T-helper 2 cell treated with Interferon-gamma antibody and Interleukin-4, amounts not matched to agents 5 μg/mL and 100 μg/mL, for 36 hours (primary cell): ENCODE data around the gene SPATA46.
"Not testable (repeated sequence)": the region's sequence is repeated elsewhere in the genome, so short reads cannot be mapped to it uniquely, and the experiment has no call there.

Experiments used
- DNase-seq: peaks from one replicate; pipeline ENCODE4 v3.0.0; 2021; ENCODE audit warnings: low spot score
- H3K27ac Mint-ChIP-seq: one replicate; pipeline ENCODE4 v1.8.0; 2021; ENCODE audit warnings: mild to moderate bottlenecking, mixed read lengths
- H3K27me3 Mint-ChIP-seq: one replicate; pipeline ENCODE4 v1.8.0; 2021; ENCODE audit warnings: low read depth, mixed read lengths
- H3K36me3 Mint-ChIP-seq: one replicate; pipeline ENCODE4 v1.8.0; 2021; ENCODE audit warnings: low read depth, mixed read lengths
- H3K4me1 Mint-ChIP-seq: one replicate; pipeline ENCODE4 v1.8.0; 2021; ENCODE audit warnings: low read depth, mixed read lengths
- H3K4me3 Mint-ChIP-seq: one replicate; pipeline ENCODE4 v1.8.0; 2022; ENCODE audit warnings: mild to moderate bottlenecking, moderate library complexity, mixed read lengths
- H3K9me3 Mint-ChIP-seq: one replicate; pipeline ENCODE4 v1.8.0; 2021; ENCODE audit warnings: mixed read lengths

SPATA46 gene, protein sequence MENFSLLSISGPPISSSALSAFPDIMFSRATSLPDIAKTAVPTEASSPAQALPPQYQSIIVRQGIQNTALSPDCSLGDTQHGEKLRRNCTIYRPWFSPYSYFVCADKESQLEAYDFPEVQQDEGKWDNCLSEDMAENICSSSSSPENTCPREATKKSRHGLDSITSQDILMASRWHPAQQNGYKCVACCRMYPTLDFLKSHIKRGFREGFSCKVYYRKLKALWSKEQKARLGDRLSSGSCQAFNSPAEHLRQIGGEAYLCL

DNA sequence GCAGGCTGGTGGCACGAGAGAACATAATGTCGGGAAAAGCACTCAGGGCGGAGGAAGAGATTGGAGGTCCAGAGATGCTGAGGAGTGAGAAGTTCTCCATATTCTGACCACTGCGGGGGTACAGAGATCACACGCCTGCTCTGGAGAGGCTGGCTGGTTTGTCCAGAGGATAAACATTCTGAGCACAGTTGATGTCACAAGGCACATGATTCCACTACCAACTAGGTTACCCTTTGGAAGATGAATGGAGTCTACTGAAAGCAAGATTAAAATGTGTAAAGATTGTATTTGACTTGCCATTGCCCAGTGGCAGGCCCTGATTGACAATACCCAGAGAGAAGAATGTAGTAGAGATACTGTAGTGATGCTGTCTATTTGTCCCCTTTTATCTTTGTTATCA is at the start of gene SPATA46:
Gene SPATA46 (minus strand): TSS at position 164 of the 400 bp plus-strand sequence. CDS start 64 bp downstream, at position 100.
- peaks cover 2% of the 10 kb centered on the region for H3K27me3 Mint-ChIP-seq
- H3K4me1 Mint-ChIP-seq: no peaks in the 10 kb centered on the region
- no peak within 1 kb of the TSS for H3K4me3 Mint-ChIP-seq

DNA sequence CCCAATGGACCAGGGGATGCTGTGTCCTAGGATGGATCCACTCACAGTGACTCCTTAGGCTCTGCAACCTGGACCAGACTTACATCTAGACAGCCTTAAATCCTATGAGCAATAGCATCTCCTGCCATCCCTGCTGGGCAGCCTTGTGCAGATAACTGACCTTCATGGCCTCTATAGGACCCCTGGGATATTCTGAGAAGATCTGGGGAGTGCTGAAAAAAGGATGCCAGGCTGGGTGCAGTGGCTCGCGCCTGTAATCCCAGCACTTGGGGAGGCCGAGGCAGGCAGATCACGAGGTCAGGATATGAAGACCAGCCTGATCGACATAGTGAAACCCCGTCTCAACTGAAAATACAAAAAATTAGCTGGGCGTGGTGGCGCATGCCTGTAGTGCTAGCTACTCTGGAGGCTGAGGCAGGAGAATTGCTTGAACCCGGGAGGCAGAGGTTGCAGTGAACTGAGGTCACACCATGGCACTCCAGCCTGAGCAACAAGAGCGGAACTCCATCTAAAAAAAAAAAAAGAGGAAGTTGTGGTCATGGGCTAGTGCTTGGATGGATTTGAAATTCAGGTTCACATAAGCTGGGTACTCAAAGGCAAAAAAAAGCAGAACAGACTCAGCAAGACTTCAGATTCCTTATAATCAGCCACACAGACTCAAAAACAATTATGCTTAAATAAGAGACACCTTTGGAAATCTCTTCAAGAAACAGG is 46.2 kb upstream of the SPATA46 start:
- DNase-seq: no peak
- Mint-ChIP-seq H3K4me1 (peaks cover 4% of the 10 kb centered on the region), H3K36me3 (no peaks in the 10 kb centered on the region), H3K4me3 (no peak overlapping the region), H3K27ac (no peak overlapping the region), H3K27me3 (peaks cover 5% of the 10 kb centered on the region), H3K9me3 (no peaks in the 10 kb centered on the region)

More for the DNA sequence above, at the start of gene SPATA46:
- Mint-ChIP-seq H3K36me3 (no peaks in the 10 kb centered on the region), H3K27ac (no peak within 1 kb of the TSS), H3K9me3 (no peaks in the 10 kb centered on the region)
- no peak for DNase-seq

DNA sequence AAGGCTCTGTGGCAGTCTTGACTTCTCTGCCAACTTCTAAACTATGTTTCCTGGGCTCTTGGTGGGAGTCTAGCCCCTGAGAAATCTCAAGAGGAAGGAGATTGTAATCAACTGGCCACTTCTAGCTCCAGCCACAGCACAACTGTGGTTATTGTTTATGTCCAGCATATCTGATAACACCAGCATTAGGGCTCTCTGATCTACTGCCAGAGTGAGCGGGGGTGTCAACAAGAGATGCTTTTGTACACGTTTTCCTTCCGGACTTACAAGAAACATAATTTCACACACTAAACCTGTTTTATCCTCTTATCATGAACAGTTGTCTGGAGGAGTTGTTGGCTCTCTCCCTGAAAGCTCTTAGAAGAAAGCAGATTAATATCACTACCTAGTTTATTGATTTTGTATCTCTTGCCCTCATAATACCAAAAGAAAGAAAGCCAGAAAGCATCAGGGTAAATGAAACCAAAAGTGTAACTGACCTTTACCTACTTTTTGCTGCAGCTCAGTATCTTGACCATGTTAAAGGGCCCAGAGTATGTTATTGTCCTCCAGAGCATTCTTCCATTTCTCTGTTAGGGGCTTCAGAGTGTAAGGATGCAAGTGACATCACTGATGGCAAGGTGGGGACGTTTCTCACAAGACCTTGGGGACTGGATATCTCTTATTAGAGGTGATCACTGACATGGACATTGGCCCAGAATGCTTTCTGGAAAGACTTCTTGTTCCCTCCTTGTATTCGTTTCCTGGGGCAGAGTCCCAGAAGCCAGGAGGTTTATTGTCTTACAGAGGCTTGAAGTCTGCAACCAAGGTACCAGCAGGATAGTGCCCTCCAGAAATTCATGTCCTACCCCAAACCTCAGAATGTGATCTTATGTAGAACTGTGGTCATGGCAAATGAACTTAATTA is 44.9 kb upstream of the SPATA46 start:
- no peak for DNase-seq
- H3K4me1 Mint-ChIP-seq: peaks cover 4% of the 10 kb centered on the region
- H3K4me3 Mint-ChIP-seq: no peak overlapping the region
- no peaks in the 10 kb centered on the region for H3K36me3 Mint-ChIP-seq
- no peaks in the 10 kb centered on the region for H3K9me3 Mint-ChIP-seq
- H3K27ac Mint-ChIP-seq: no peak overlapping the region
- peaks cover 5% of the 10 kb centered on the region for H3K27me3 Mint-ChIP-seq

- peaks cover 4% of the 10 kb centered on the region for H3K4me1 Mint-ChIP-seq
- H3K27ac Mint-ChIP-seq: no peak overlapping the region
- peaks cover 2% of the 10 kb centered on the region for H3K27me3 Mint-ChIP-seq
- H3K36me3 Mint-ChIP-seq: no peaks in the 10 kb centered on the region
- DNase-seq: no peak
- no peak overlapping the region for H3K4me3 Mint-ChIP-seq
- H3K9me3 Mint-ChIP-seq: no peaks in the 10 kb centered on the region
Observed at GRCh38 chr1:162420120-162420519, 43.5 kb upstream of the SPATA46 start.

DNA sequence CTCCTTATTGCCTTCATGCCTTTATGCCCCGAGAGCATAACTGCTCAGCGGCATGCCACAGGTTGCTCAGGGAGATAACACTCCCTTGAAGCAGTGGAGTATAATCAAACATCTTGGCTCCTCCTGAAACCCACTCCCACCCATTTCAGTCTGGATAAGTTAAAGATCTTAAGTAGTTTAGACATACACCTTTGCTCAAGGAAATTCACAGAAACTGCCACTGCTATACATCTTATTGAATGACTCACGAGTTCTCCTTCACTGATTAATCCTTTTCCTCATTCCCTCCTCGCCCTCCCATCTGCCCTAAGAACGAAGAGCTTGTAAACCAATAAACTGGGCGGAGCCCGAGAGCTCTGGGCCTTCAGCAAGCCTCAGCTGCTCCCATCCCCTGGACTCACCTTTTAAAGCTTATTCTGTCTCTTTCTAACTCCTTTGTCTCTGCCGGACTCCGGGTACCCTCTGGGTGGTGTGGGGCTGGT is 42.8 kb upstream of the SPATA46 start:
- H3K4me1 Mint-ChIP-seq, DNase-seq, H3K36me3 Mint-ChIP-seq, H3K4me3 Mint-ChIP-seq, H3K9me3 Mint-ChIP-seq, H3K27me3 Mint-ChIP-seq, H3K27ac Mint-ChIP-seq: not testable (repeated sequence)

DNA sequence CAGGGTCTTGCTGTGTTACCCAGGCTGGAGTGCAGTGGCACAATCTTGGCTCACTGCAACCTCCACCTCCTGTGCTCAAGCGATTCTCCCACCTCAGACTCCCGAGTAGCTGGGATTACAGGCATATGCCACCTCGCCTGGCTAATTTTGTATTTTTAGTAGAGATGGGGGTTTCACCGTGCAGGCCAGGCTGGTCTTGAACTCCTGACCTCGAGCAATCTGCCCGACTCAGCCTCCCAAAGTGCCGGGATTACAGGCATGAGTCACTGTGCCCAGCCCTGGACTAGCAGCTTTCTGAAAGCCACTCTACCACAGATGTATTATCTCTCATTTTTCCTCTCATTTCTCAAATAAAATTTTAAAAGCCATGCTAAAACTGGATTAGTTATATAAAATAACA is 41.9 kb upstream of the SPATA46 start:
- not testable (repeated sequence) for H3K27ac Mint-ChIP-seq, DNase-seq, H3K4me1 Mint-ChIP-seq, H3K4me3 Mint-ChIP-seq, H3K9me3 Mint-ChIP-seq, H3K27me3 Mint-ChIP-seq, H3K36me3 Mint-ChIP-seq

DNA sequence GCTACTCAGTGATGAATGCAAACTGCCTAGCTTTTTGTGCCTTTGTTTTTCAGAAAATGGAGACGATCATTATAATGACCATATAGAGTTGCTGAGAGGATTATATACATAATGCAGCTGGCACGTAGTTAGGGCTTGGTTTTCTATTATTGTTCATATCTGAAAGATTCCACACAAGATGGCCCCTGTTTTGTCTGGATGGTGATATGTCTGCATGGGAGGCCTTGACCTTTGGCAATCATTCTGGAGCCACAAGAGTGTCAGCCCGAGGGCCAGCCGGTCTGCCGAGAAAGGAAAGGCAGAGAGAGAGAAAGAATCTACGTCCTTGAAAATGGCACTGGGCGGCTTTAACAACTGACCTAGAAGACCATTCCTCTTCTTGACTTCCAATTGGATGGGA is 41.0 kb upstream of the SPATA46 start:
- H3K36me3 Mint-ChIP-seq: no peaks in the 10 kb centered on the region
- no peak overlapping the region for H3K27ac Mint-ChIP-seq
- no peaks in the 10 kb centered on the region for H3K27me3 Mint-ChIP-seq

GRCh38 chr1:162416909-162417308 is 40.3 kb upstream of the SPATA46 start:
- DNase-seq: no peak
- Mint-ChIP-seq H3K4me3 (no peak overlapping the region), H3K4me1 (peaks cover 4% of the 10 kb centered on the region), H3K36me3 (no peaks in the 10 kb centered on the region), H3K9me3 (no peaks in the 10 kb centered on the region), H3K27me3 (no peaks in the 10 kb centered on the region), H3K27ac (no peak overlapping the region)

More for the DNA sequence above, 41.0 kb upstream of the SPATA46 start:
- Mint-ChIP-seq H3K4me1 (peaks cover 4% of the 10 kb centered on the region), H3K4me3 (no peak overlapping the region), H3K9me3 (no peaks in the 10 kb centered on the region)
- no peak for DNase-seq

- H3K27ac Mint-ChIP-seq: no peak overlapping the region
- H3K9me3 Mint-ChIP-seq: no peaks in the 10 kb centered on the region
- DNase-seq: no peak
- no peak overlapping the region for H3K4me3 Mint-ChIP-seq
- no peaks in the 10 kb centered on the region for H3K4me1 Mint-ChIP-seq
- no peaks in the 10 kb centered on the region for H3K27me3 Mint-ChIP-seq
- no peaks in the 10 kb centered on the region for H3K36me3 Mint-ChIP-seq
Observed at GRCh38 chr1:162416215-162416614, 39.6 kb upstream of the SPATA46 start.

DNA sequence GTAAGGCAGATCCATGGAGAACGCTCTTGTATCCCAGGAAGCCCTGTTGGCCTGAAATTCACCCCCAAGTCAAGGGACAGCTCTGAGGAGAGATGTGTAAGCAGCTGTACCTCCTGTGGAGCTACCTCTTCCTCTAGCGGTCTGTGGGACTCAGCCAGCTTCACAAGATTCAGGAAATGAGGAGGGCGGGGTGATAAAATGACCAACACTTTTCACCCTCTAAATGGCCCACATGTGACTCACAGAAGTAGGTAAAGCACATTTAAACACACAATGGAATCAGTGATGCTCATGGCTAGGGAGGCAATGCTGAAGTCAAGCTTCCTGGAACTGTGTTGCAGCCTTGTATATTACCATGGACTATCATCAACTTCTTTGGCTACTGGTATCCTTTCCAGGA is 35.3 kb upstream of the SPATA46 start, which contains the start of gene SH2D1B:
Gene SH2D1B (minus strand): TSS at position 135 of the 400 bp plus-strand sequence. CDS start 120 bp downstream, at position 15.
- H3K36me3 Mint-ChIP-seq: no peaks in the 10 kb centered on the region
- H3K4me1 Mint-ChIP-seq: peaks cover under 1% of the 10 kb centered on the region
- H3K27me3 Mint-ChIP-seq: no peaks in the 10 kb centered on the region
- no peak within 1 kb of the TSS for H3K27ac Mint-ChIP-seq
- H3K9me3 Mint-ChIP-seq: no peaks in the 10 kb centered on the region
- DNase-seq: no peak
- H3K4me3 Mint-ChIP-seq: no peak within 1 kb of the TSS

DNA sequence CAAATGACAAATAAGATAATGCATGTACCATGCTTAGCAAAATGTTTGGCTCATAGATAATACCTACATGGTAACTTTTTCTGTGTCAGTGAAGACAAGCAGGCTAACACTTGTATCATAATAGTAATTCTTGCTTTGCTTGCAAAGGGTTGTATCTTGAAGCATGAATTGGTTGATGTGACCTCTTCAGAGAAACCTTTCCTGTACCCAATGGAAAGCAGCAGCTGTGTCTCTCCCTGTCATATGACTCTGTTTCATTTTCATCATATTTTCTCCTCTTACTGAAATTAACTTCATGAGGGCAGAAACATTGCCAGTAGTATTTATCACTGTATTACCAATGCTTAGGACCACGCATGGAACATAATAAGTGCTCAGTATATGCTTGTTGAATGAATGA is 30.9 kb upstream of the SPATA46 start:
- peaks cover 5% of the 10 kb centered on the region for H3K4me1 Mint-ChIP-seq
- H3K4me3 Mint-ChIP-seq: no peak overlapping the region
- H3K36me3 Mint-ChIP-seq: no peaks in the 10 kb centered on the region
- H3K9me3 Mint-ChIP-seq: no peaks in the 10 kb centered on the region
- no peak for DNase-seq
- peaks cover 2% of the 10 kb centered on the region for H3K27me3 Mint-ChIP-seq
- no peak overlapping the region for H3K27ac Mint-ChIP-seq

- no peaks in the 10 kb centered on the region for H3K36me3 Mint-ChIP-seq
- no peak overlapping the region for H3K27ac Mint-ChIP-seq
- no peaks in the 10 kb centered on the region for H3K9me3 Mint-ChIP-seq
- H3K4me3 Mint-ChIP-seq: no peak overlapping the region
- H3K27me3 Mint-ChIP-seq: peaks cover 2% of the 10 kb centered on the region
- no peak for DNase-seq
- H3K4me1 Mint-ChIP-seq: peaks cover 5% of the 10 kb centered on the region
Observed at GRCh38 chr1:162406811-162407210, 30.2 kb upstream of the SPATA46 start.

- Mint-ChIP-seq H3K27me3 (peaks cover 3% of the 10 kb centered on the region), H3K9me3 (no peaks in the 10 kb centered on the region), H3K4me1 (peaks cover 5% of the 10 kb centered on the region), H3K36me3 (no peaks in the 10 kb centered on the region), H3K27ac (no peak overlapping the region), H3K4me3 (no peak overlapping the region)
- DNase-seq: no peak
Observed at GRCh38 chr1:162405800-162406199, 29.1 kb upstream of the SPATA46 start.
